GM18498 (cell line): ENCODE results near the gene RBL1.
"Not testable (repeated sequence)": the region's sequence is repeated elsewhere in the genome, so short reads cannot be mapped to it uniquely, and the experiment has no call there.

Experiments used
- ATAC-seq: cut with Tn5 transposase; IDR thresholded peaks from one replicate; pipeline ENCODE4 v1.9.1; 2021; ENCODE audit warnings: mild to moderate bottlenecking, moderate library complexity; ENCODE audit not compliant: unreplicated experiment

Gene RBL1

GRCh38 chr20:36998652-36999051 is 97.1 kb downstream of the RBL1 start:
- ATAC-seq = no peak

- no peak for ATAC-seq
Observed at GRCh38 chr20:36997121-36997520, 98.7 kb downstream of the RBL1 start.

GRCh38 chr20:36994221-36994620 is 101.6 kb downstream of the RBL1 start:
- not testable (repeated sequence) for ATAC-seq

- ATAC-seq = no peak
Observed at GRCh38 chr20:36992802-36993334, 102.9 kb downstream of the RBL1 start.

- no peak for ATAC-seq
Observed at GRCh38 chr20:36991703-36992102, 104.1 kb downstream of the RBL1 start.

GRCh38 chr20:36989797-36990196 is 106.0 kb downstream of the RBL1 start:
- ATAC-seq = no peak

- no peak for ATAC-seq
Observed at GRCh38 chr20:36988494-36988966, 107.3 kb downstream of the RBL1 start.

GRCh38 chr20:36984257-36984638 is 111.5 kb downstream of the RBL1 start:
- no peak for ATAC-seq

GRCh38 chr20:36975099-36975818 is 120.5 kb downstream of the RBL1 start:
- no peak for ATAC-seq

- no peak for ATAC-seq
Observed at GRCh38 chr20:36974660-36975059, 121.1 kb downstream of the RBL1 start.

GRCh38 chr20:36971103-36971502 is 124.7 kb downstream of the RBL1 start:
- no peak for ATAC-seq

- ATAC-seq = no peak
Observed at GRCh38 chr20:36969478-36970186, 126.2 kb downstream of the RBL1 start.

GRCh38 chr20:36969051-36969450 is 126.7 kb downstream of the RBL1 start:
- no peak for ATAC-seq

GRCh38 chr20:36967636-36968035 is 128.2 kb downstream of the RBL1 start:
- no peak for ATAC-seq

GRCh38 chr20:36966965-36967364 is 128.8 kb downstream of the RBL1 start:
- not testable (repeated sequence) for ATAC-seq

GRCh38 chr20:36962354-36962941 is 133.3 kb downstream of the RBL1 start:
- ATAC-seq = not testable (repeated sequence)

GRCh38 chr20:36959242-36959641 is 136.6 kb downstream of the RBL1 start:
- no peak for ATAC-seq

- ATAC-seq = no peak
Observed at GRCh38 chr20:36957875-36958667, 137.7 kb downstream of the RBL1 start.

- ATAC-seq = no peak
Observed at GRCh38 chr20:36956674-36957073, 139.1 kb downstream of the RBL1 start.

- ATAC-seq = no peak
Observed at GRCh38 chr20:36956016-36956415, 139.8 kb downstream of the RBL1 start.
